Stimulated activated CD8-positive, alpha-beta memory T cell treated with anti-CD3 and anti-CD28 coated beads, Interleukin-15, amount 100 ng/mL, for 4 hours (primary cell): ENCODE measurements around the gene TICAM2.

Source experiments
- DNase-seq, 2 donors: peaks; one replicate each; pipeline ENCODE4 v3.0.0-alpha.2; 2020; ENCODE audit warnings: low read depth in 2 of 2

TICAM2 gene

DNA sequence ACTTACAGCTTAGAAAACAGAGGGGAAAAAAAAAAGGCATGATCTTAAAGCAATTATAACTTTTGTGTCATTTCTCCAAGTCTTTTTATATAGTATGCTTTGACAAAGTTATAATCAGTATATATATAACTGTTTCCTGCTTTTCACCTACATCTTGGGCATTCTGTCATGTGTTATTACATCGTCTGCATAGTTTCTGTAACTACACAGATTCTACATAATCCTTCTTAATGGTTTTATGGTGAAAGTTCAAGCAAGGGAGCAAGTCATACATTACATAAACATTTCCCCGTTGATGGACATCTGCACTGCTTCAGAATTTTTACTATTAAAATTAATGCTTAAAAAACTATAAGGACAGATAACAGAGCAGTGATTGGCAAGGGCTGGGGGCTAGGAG is 69.8 kb downstream of the TICAM2 start:
- no peak for DNase-seq

DNA sequence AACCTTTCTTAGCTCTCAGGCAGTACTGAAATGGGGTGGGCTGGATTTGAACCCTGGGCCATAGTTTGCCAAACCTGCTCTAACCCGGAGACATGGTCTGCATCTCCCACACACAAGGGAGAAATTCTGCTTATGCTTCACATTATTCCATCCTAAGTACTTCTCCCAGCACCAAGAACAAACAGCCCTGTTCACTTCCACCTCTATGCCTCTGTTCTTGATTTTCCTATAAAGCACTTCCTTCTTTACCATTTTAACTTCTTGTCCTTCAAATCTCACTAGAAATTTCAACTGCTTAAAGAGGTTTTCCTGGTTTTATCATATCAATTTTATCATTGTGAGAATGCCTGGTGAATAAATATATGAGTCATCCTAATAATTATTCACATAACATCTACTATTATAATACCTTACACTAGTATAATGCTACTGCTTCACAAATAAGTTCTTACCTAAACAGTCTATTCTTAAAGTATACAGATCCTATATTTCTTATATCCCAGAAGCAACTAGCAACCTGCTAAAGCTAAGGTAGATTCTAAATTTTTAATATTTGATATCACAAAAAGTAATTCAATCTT is 70.4 kb downstream of the TICAM2 start:
- no peak for DNase-seq

DNA sequence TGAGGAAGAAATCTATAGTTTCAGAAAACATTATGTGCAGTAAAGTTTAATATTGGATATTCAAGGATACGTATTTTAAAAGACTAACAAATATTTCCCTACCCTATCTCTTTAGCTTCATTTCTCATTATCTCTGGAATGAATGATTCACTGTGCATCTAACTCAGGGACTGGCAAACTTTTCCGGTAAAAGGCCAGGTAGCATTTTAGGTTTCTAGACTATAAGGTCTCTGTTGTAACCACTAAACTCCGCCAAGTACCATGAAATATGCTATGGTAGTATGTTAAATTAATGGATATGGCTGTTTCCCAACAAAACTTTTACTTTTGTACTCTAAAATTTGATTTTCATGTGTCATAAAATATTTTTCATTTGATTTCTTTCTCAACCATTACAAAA is 70.9 kb downstream of the TICAM2 start:
- no peak for DNase-seq

DNA sequence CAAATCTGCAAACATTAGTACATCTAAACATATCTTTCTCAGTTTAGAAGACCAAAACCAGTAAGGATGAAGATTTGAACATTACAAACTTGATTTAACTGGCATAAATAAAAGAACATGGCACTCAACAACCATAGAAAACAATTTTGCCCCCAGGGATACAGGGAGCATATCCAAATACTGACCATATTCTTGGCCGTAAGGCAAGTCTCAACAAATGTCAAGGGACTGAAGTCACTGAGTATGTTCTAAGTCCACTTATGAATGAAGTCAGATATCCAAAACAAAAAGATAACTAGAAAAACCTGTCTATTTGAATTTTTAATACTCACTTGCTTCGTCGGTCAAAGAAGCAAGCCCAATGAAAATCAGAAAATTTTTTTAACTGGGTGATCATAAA is 71.9 kb downstream of the TICAM2 start:
- DNase-seq: no peak
